Stimulated activated CD4-positive, alpha-beta T cell treated with anti-CD3 and anti-CD28 coated beads, TNF-alpha, amount 100 ng/mL, for 24 hours (primary cell): ENCODE measurements around the gene SPDYE18.
"Not testable (repeated sequence)": the region's sequence is repeated elsewhere in the genome, so short reads cannot be mapped to it uniquely, and the experiment has no call there.

Experiments
- DNase-seq, 3 experiments: peaks; one replicate each; pipeline ENCODE4 v3.0.0-alpha.2; 2020; ENCODE audit warnings: low read depth in 3 of 3

The SPDYE18 gene

GRCh38 chr7:77006127-77007110 is 55.9 kb downstream of the SPDYE18 start:
- DNase-seq = not testable (repeated sequence)

- DNase-seq = not testable (repeated sequence)
Measured at GRCh38 chr7:77005461-77006057, 56.8 kb downstream of the SPDYE18 start.

GRCh38 chr7:77004151-77004550 is 58.2 kb downstream of the SPDYE18 start:
- DNase-seq = not testable (repeated sequence)

DNA sequence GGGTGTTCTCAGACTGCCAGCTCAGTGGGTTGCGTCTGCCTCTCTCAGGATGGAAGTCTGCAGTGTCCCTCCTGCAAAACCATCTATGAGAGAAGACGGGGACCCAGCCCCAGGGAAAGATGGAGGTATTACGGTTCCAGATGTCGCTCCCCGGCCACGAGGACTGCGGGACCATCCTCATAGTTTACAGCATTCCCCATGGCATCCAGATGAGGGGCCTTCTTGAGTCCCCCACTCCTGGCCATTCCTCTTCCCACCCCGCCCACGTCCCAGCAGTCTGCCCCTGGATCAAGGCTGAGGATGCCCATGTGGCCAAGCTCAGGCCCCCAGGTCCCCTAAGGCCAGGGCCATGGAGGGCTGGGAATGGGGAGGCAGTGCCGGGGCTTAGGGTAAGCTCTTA is 59.1 kb downstream of the SPDYE18 start:
- not testable (repeated sequence) for DNase-seq

DNA sequence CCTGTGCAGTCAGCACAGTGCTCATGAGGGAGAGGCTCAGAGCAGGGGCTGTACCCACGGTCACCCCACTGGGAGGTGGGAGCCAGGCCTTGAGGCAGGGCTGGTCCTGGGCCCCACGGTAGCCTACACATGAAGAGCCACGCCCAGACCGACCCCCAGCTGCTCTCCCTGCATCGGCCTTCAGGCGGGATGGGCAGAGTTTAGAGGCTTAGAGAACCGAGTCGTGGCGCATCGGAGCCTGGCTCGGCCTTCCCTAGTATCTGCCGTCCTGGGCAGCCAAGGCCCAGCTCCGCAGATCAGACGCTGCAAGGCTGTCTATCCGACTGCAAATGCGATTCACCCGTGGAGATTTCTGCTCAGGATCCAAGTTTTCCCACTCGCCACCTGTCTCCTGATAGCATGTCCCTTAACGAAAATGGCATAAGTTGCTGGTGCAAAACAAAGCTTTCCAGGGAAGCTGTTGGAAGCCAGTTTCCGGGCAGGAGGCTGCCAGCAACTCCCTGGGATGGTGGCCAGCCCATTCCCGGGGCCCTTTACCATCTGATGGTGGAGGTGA is 59.6 kb downstream of the SPDYE18 start:
- not testable (repeated sequence) for DNase-seq

- not testable (repeated sequence) for DNase-seq
Measured at GRCh38 chr7:77002104-77002503, 60.3 kb downstream of the SPDYE18 start.
